ENCODE measurements around the gene GCNT1. TPM values are rescaled to one million over a fixed set of nuclear protein-coding genes. Genes with fewer than 3 reads are reported as not detected.

Gene GCNT1
- polyA plus RNA-seq, 1 of the 3 experiments (the other 2 are of a cell fraction): 0.76 TPM

GRCh38 chr9:76425677-76426453 is 33.1 kb upstream of the GCNT1 start:
- no peak for TF ChIP-seq RXRA (IDR thresholded peaks at IDR 0.05; ENCODE audit: borderline replicate concordance, low read depth)
- no peak for TF ChIP-seq GATA2 (CRISPR knock-in tag; IDR thresholded peaks at IDR 0.05)
- TF ChIP-seq FOXM1 (IDR thresholded peaks at IDR 0.05; ENCODE audit: low read depth): no peak
- no peak for TF ChIP-seq CTCF (IDR thresholded peaks at IDR 0.05)
- no peak for TF ChIP-seq TEAD4 (IDR thresholded peaks at IDR 0.05; ENCODE audit: borderline replicate concordance, insufficient read depth)
- TF ChIP-seq REST (IDR thresholded peaks at IDR 0.05; ENCODE audit: low read depth, low read length): no peak
- TF ChIP-seq IRF3 (IDR thresholded peaks at IDR 0.05; ENCODE audit: low read depth, low read length): no peak
- no peak for TF ChIP-seq PBX3 (IDR thresholded peaks at IDR 0.05)
- no peak for TF ChIP-seq FOXJ3 (CRISPR knock-in tag; IDR thresholded peaks at IDR 0.05)
- Histone ChIP-seq H3K9me2 (no peaks in the 10 kb centered on the region), H2AFZ (ENCODE audit: low read depth) (no peak overlapping the region), H3K36me3 (replicated peaks in 1 of 2; ENCODE audit: control insufficient read depth in 1 of 2, insufficient read depth in 2 of 2, low read length in 1 of 2) (no peaks in the 10 kb centered on the region), H3K4me1 (ENCODE audit: control insufficient read depth in 1 of 2, insufficient read depth in 2 of 2, low read depth in 1 of 2, low read length in 1 of 2) (no peaks in the 10 kb centered on the region), H3K27me3 (ENCODE audit: insufficient read depth) (no peaks in the 10 kb centered on the region), H4K20me1 (ENCODE audit: insufficient read depth) (no peaks in the 10 kb centered on the region), H3K9me3 (no peaks in the 10 kb centered on the region), H3K4me3 (ENCODE audit: low read depth in 2 of 2, low read length in 1 of 2) (no peak overlapping the region), H3K9ac (no peak overlapping the region), H3K4me2 (no peak overlapping the region), H3K79me2 (ENCODE audit: insufficient read depth) (no peaks in the 10 kb centered on the region), H3K27ac (ENCODE audit: low read depth in 2 of 2, low read length in 1 of 2) (no peak overlapping the region), H3F3A (replicated peaks; ENCODE audit: insufficient read depth) (no peaks in the 10 kb centered on the region)
- ChIA-PET POLR2A (no interaction called here), CTCF (interaction anchor here (0.7 kb wide), 1 partner anchor 23 kb away, joined by 3 read pairs; no protein-coding TSS in a partner anchor)
- no peak for DNase-seq
- 48% methylated on average over 8 of the region's 8 CpGs for WGBS (ENCODE audit: low lambda C conversion rate)

Data from SK-N-SH (cell line).